SK-N-SH treated with all-trans-retinoic acid at 6 μM for 48 hours (cell line): Measurements from ENCODE around the gene ECM1.

Experiments
- ARNTL ChIP-seq: fragments of 450-650 bp; formaldehyde crosslinking; IDR thresholded peaks from 2 replicates; pipeline ENCODE4 v1.5.0; 2020; ENCODE audit warnings: low read depth, mild to moderate bottlenecking, moderate library complexity, borderline replicate concordance
- ISL1 ChIP-seq: fragments of 250-450 bp; sonication (Bioruptor Pico); IDR thresholded peaks from 2 replicates; pipeline ENCODE4 v2.1.2; 2022; ENCODE audit warnings: mild to moderate bottlenecking, moderate library complexity
- TCF4 ChIP-seq: fragments of 250-450 bp; sonication (Bioruptor Pico); IDR thresholded peaks from 2 replicates; pipeline ENCODE4 v1.8.0; 2021; ENCODE audit warnings: mild to moderate bottlenecking, moderate library complexity, borderline replicate concordance
- ZFP30 ChIP-seq: fragments of 450-650 bp; formaldehyde crosslinking; IDR thresholded peaks from 2 replicates; pipeline ENCODE4 v1.5.0; 2022; ENCODE audit warnings: mild to moderate bottlenecking, moderate library complexity

DNA sequence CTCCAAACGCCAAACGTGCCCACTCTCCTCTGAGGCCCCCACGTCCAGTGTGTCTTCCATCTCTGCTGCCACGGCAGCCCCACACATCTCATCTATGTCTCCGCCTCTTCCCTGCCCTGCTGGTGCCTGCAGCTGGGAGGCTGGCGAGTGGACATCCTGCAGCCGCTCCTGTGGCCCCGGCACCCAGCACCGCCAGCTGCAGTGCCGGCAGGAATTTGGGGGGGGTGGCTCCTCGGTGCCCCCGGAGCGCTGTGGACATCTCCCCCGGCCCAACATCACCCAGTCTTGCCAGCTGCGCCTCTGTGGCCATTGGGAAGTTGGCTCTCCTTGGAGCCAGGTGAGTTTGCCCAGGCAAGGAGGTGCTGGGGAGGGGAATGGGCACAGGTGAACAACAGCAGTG lies 49.9 kb downstream of the ECM1 start:
- TF ChIP-seq TCF4 (no peak), ISL1 (CRISPR knock-in tag) (no peak), ARNTL (CRISPR knock-in tag) (no peak), ZFP30 (no peak)
